Amniotic epithelial cell (primary cell): ENCODE measurements around the gene ZNF397.
"Not testable (repeated sequence)": the region's sequence is repeated elsewhere in the genome, so short reads cannot be mapped to it uniquely, and the experiment has no call there.

Experiments
- DNase-seq: peaks from one replicate; pipeline ENCODE4 v3.0.0-alpha.2; 2010; ENCODE audit warnings: low read depth

Gene ZNF397

GRCh38 chr18:35240664-35241447, at the start of gene ZNF397:
ZNF397 (plus strand) TSS chr18:35241034; CDS start chr18:35242471, 1,437 bp downstream.
- DNase-seq: peak; percentile 95

GRCh38 chr18:35191698-35192025, 49.2 kb upstream of the ZNF397 start:
- DNase-seq: no peak

GRCh38 chr18:35192415-35192814, 48.4 kb upstream of the ZNF397 start:
- DNase-seq: no peak

GRCh38 chr18:35193316-35193715, 47.5 kb upstream of the ZNF397 start:
- DNase-seq: no peak

- no peak for DNase-seq
These were observed 43.5 kb upstream of the ZNF397 start for GRCh38 chr18:35197296-35197695.

- no peak for DNase-seq
These were observed 39.4 kb upstream of the ZNF397 start for GRCh38 chr18:35201256-35201931.

- DNase-seq: peak; percentile 11
These were observed 37.8 kb upstream of the ZNF397 start for GRCh38 chr18:35203067-35203466.

- no peak for DNase-seq
These were observed 35.6 kb upstream of the ZNF397 start for GRCh38 chr18:35205199-35205712.

- DNase-seq: not testable (repeated sequence)
These were observed 34.9 kb upstream of the ZNF397 start for GRCh38 chr18:35205746-35206458.

- DNase-seq: no peak
These were observed 25.8 kb upstream of the ZNF397 start for GRCh38 chr18:35215026-35215425.

GRCh38 chr18:35216611-35217010, 24.2 kb upstream of the ZNF397 start:
- not testable (repeated sequence) for DNase-seq

GRCh38 chr18:35219331-35219730, 21.5 kb upstream of the ZNF397 start:
- not testable (repeated sequence) for DNase-seq

- DNase-seq: no peak
These were observed 20.4 kb upstream of the ZNF397 start for GRCh38 chr18:35220424-35220823.

GRCh38 chr18:35223797-35224196, 17.0 kb upstream of the ZNF397 start:
- DNase-seq: no peak

GRCh38 chr18:35227254-35227653, 13.6 kb upstream of the ZNF397 start:
- DNase-seq: peak; percentile 13

- DNase-seq: peak; percentile 53
These were observed 9.8 kb upstream of the ZNF397 start for GRCh38 chr18:35231052-35231451.

- DNase-seq: no peak
These were observed 4.1 kb upstream of the ZNF397 start for GRCh38 chr18:35236571-35237363.

- no peak for DNase-seq
These were observed 1.5 kb upstream of the ZNF397 start for GRCh38 chr18:35239314-35239713.

GRCh38 chr18:35241448-35241804, 592 bp downstream of the ZNF397 start:
- DNase-seq: no peak

GRCh38 chr18:35242426-35242825, 1.6 kb downstream of the ZNF397 start:
- DNase-seq: peak; percentile 16

- DNase-seq: no peak
These were observed 3.8 kb downstream of the ZNF397 start for GRCh38 chr18:35244671-35245070.

GRCh38 chr18:35245719-35246317, 5.0 kb downstream of the ZNF397 start:
- DNase-seq: no peak
